KMS-11 (cell line): ENCODE measurements around the gene STK40.

Experiments
- H2AFZ ChIP-seq: fragments of 200-600 bp; sonication (generic); 2 replicates; pipeline ENCODE4 v1.6.1; 2016; ENCODE audit warnings: antibody characterized with exemption, mixed run types, low read depth
- H3K27ac ChIP-seq: fragments of 200-600 bp; sonication (generic); 2 replicates; pipeline ENCODE4 v1.6.1; 2016; ENCODE audit warnings: mild to moderate bottlenecking, mixed run types
- H3K27me3 ChIP-seq: fragments of 200-600 bp; sonication (generic); 2 replicates; pipeline ENCODE4 v1.6.1; 2017; ENCODE audit warnings: mild to moderate bottlenecking, low read depth, mixed run types, moderate library complexity; ENCODE audit not compliant: insufficient read depth
- H3K36me3 ChIP-seq: fragments of 200-600 bp; sonication (generic); 2 replicates; pipeline ENCODE4 v1.6.1; 2017; ENCODE audit warnings: mild to moderate bottlenecking, mixed run types; ENCODE audit not compliant: insufficient read depth
- H3K4me1 ChIP-seq: fragments of 200-600 bp; sonication (generic); 2 replicates; pipeline ENCODE4 v1.6.1; 2016; ENCODE audit warnings: mild to moderate bottlenecking, low read depth, mixed run types; ENCODE audit not compliant: poor library complexity, severe bottlenecking
- H3K4me2 ChIP-seq: fragments of 200-600 bp; sonication (generic); 2 replicates; pipeline ENCODE4 v1.7.0; 2016; ENCODE audit warnings: mild to moderate bottlenecking, mixed run types
- H3K4me3 ChIP-seq: fragments of 200-600 bp; sonication (generic); IDR thresholded peaks from 2 replicates; pipeline ENCODE4 v1.6.1; 2017; ENCODE audit warnings: low read depth, low read length, mixed read lengths; ENCODE audit not compliant: insufficient read depth
- H3K79me2 ChIP-seq: fragments of 200-600 bp; sonication (generic); 2 replicates; pipeline ENCODE4 v1.6.1; 2016; ENCODE audit warnings: low read depth, mixed run types; ENCODE audit not compliant: insufficient read depth
- H3K9ac ChIP-seq: fragments of 200-600 bp; sonication (generic); 2 replicates; pipeline ENCODE4 v1.6.1; 2016; ENCODE audit warnings: mild to moderate bottlenecking, mixed run types
- H4K20me1 ChIP-seq: fragments of 200-600 bp; sonication (generic); 2 replicates; pipeline ENCODE4 v1.6.1; 2016; ENCODE audit warnings: mild to moderate bottlenecking, mixed run types; ENCODE audit not compliant: insufficient read depth
- CTCF ChIP-seq: fragments of 200-600 bp; sonication (generic); conservative IDR thresholded peaks from 2 replicates; pipeline ENCODE4 v1.6.1; 2017; ENCODE audit warnings: low read depth, mild to moderate bottlenecking, antibody characterized with exemption, low read length, moderate library complexity, mixed read lengths

The STK40 gene

GRCh38 chr1:36385410-36386264 is at the start of gene STK40:
Gene STK40 (minus strand): TSS chr1:36385924. CDS start chr1:36361332, 24,592 bp downstream.
- no peaks in the 10 kb centered on the region for H3K36me3 ChIP-seq
- H3K4me3 ChIP-seq, result peak within 1 kb of the TSS; percentile 89
- peaks cover 47% of the 10 kb centered on the region for H3K4me1 ChIP-seq
- H4K20me1 ChIP-seq, result no peaks in the 10 kb centered on the region
- peaks cover 41% of the 10 kb centered on the region for H3K79me2 ChIP-seq
- H2AFZ ChIP-seq, result peak within 1 kb of the TSS; percentile 72
- peak within 1 kb of the TSS; percentile 92 for H3K27ac ChIP-seq
- H3K4me2 ChIP-seq, result peak within 1 kb of the TSS; percentile 98
- H3K9ac ChIP-seq, result peak within 1 kb of the TSS; percentile 80
- no peak for TF ChIP-seq CTCF
- no peaks in the 10 kb centered on the region for H3K27me3 ChIP-seq

- Histone ChIP-seq H3K36me3 (no peaks in the 10 kb centered on the region), H4K20me1 (no peaks in the 10 kb centered on the region), H3K27me3 (no peaks in the 10 kb centered on the region), H3K9ac (no peak overlapping the region), H3K79me2 (no peaks in the 10 kb centered on the region), H3K4me2 (no peak overlapping the region), H3K4me1 (peaks cover 11% of the 10 kb centered on the region), H3K27ac (no peak overlapping the region), H3K4me3 (no peak overlapping the region), H2AFZ (no peak overlapping the region)
- no peak for TF ChIP-seq CTCF
Observed at GRCh38 chr1:36433102-36433501, 47.4 kb upstream of the STK40 start.

GRCh38 chr1:36432616-36433015 is 46.9 kb upstream of the STK40 start:
- no peak overlapping the region for H2AFZ ChIP-seq
- H3K4me1 ChIP-seq, result peaks cover 11% of the 10 kb centered on the region
- H3K4me3 ChIP-seq, result no peak overlapping the region
- no peak overlapping the region for H3K9ac ChIP-seq
- no peaks in the 10 kb centered on the region for H3K79me2 ChIP-seq
- H3K36me3 ChIP-seq, result no peaks in the 10 kb centered on the region
- no peak overlapping the region for H3K27ac ChIP-seq
- no peak overlapping the region for H3K4me2 ChIP-seq
- no peak for TF ChIP-seq CTCF
- H3K27me3 ChIP-seq, result no peaks in the 10 kb centered on the region
- no peaks in the 10 kb centered on the region for H4K20me1 ChIP-seq

- no peak overlapping the region for H2AFZ ChIP-seq
- no peaks in the 10 kb centered on the region for H3K36me3 ChIP-seq
- no peak overlapping the region for H3K27ac ChIP-seq
- TF ChIP-seq CTCF, result no peak
- H3K4me2 ChIP-seq, result no peak overlapping the region
- no peak overlapping the region for H3K9ac ChIP-seq
- peaks cover 2% of the 10 kb centered on the region for H3K4me1 ChIP-seq
- H4K20me1 ChIP-seq, result no peaks in the 10 kb centered on the region
- no peaks in the 10 kb centered on the region for H3K27me3 ChIP-seq
- no peaks in the 10 kb centered on the region for H3K79me2 ChIP-seq
- no peak overlapping the region for H3K4me3 ChIP-seq
Observed at GRCh38 chr1:36425791-36426190, 40.1 kb upstream of the STK40 start.
